ENCODE measurements around the gene LTO1.

The LTO1 gene

GRCh38 chr11:69682221-69682620 lies 7.1 kb upstream of the LTO1 start:
- no peak for DNase-seq

DNA sequence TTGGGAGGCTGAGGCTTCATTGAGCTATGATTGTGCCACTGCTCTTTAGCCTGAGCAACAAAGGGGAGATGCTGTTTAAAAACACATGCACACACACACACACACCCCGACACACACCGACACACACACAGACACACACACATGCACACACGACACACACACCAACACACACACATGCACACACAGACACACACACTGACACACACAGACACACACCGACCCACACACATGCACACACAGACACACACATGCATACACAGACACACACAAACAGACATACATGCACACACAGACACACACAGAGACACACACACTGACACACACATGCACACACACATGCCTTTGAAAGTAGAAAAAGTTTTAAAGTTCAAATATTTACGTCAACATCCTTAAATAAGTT lies 5.5 kb upstream of the LTO1 start:
- no peak for DNase-seq

DNA sequence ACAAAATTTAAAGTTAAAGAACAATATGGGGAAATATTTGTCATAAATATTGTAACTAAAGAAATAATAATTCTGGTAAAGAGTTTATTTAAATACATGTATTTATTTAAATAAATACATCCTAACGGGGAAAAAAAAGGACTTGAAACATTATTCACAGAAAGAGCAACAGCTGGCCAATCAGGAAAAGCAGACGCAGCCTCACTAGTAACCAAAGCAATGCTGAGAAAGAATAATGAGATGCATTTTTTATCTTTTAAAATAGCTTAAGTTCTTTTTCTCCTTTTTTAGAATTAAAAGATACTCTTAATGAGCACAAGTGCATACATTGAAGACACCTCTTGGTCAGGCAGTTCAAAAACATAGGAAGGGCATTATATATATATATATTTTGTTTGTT lies 2.6 kb upstream of the LTO1 start:
- no peak for DNase-seq

GRCh38 chr11:69674267-69674885 lies 777 bp downstream of the LTO1 start:
- peak in 1 of 58 donors; percentile 22 for DNase-seq

DNA sequence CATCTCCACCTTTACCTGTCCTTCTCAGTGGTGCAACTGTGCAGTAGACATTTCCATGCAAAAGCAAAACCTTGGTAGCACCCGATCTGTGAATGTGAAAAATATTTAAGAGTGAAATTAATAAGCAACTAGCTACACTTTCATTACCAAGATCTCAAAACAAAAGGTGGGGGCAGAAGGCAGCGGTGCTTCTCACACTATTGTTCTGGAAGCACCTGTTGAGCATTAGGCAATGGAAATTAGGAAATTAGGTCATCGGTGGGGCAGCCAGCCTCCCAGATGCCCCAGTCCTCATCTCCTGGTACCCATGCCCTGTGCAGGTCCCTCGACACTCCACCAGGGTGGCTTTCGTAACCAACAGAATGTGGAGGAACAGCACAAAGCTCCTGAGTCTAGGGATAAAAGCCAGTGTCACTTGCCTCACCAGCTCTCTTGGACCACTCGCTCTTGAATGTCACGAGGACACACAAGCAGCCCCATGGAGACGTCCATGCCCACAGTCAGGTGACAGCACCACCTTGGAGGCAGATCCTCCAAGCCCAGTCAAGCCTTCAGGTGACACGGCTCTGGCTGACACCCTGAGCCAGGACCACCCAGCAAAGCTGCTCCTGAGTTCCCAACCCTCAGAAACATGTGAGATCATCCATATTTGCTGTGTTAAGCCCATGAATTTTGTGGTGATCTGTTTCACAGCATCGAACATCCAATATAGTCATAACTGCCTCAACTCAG lies 3.3 kb downstream of the LTO1 start:
- no peak for DNase-seq

GRCh38 chr11:69670158-69670845 lies 4.9 kb downstream of the LTO1 start:
- DNase-seq: peak in 56 of 58 donors; percentile 15 to 91 (median 75)

DNA sequence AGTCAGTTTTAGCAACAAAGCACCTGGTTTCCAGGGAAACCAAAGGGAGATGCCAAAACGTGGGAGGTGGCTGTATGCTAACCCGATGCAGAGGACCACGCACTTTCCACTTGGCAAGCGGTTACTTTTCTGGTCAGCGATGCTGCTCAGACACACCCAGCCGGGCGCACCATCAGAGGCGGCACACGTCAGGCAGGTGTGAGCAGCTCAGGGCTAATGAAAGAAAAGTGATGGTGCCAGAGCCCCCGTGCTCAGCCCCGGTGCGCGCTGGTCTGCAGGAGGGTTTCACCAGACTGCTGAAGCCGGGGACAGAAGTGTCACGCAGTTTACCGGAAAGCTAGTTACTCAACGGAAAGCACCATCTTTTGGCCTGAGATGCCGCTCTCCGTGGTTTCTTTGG lies 5.7 kb downstream of the LTO1 start:
- DNase-seq: no peak

GRCh38 chr11:69667619-69668604 lies 7.2 kb downstream of the LTO1 start:
- DNase-seq: no peak

GRCh38 chr11:69666752-69667536 lies 8.2 kb downstream of the LTO1 start:
- DNase-seq: no peak

DNA sequence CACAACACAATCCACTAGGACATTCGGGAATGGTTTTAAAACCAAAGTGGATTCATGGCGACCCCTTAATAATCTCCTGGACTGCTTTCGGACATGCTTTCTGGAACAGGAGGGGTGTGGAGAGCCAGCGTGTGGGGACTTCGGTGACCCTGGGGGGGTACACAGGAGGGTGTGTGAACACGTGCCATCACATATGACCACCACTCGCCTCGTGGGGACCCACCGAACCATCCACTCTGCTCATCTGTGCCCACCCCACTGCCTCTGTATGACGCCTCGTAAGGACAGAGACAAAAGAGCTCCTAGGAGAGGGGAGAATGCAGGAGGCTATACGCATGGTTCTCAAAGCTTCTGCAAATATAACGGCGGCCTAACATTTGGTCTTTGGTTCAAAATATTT lies 8.9 kb downstream of the LTO1 start:
- no peak for DNase-seq

GRCh38 chr11:69665669-69666068 lies 9.5 kb downstream of the LTO1 start:
- no peak for DNase-seq

- DNase-seq: no peak
Observed at GRCh38 chr11:69664901-69665300, 10.3 kb downstream of the LTO1 start.

DNA sequence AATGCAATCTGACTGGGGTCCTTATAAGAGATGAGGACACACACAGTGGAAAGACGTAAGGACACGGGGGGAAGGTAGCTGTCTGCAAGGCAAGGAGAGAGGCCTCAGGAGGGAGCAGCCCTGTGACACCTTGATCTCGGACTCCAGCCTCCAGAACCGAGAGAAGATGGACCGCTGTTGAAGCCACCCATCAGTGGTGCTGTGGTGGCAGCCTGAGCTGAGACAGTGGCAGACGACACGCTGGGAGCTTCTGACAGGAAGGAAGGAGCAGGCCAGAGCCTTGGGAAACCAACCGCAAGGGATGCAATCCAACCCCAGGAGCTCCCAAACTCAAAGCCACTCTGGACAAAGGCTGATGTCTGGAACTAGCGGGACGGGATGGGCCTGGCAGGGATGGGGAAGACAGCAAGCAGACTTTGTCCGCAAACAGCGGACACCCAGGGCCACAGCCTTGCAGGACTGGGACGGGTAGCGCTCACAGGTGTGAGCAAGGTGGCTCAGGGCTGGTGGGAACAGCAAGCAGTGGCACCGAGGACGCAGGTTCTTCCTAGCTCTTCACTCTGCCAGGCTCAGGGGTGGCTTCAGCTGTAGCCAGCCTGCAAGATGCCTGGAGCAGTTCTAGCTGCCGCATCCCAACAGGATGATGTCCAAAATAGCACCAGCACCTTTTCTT lies 10.9 kb downstream of the LTO1 start:
- no peak for DNase-seq

DNA sequence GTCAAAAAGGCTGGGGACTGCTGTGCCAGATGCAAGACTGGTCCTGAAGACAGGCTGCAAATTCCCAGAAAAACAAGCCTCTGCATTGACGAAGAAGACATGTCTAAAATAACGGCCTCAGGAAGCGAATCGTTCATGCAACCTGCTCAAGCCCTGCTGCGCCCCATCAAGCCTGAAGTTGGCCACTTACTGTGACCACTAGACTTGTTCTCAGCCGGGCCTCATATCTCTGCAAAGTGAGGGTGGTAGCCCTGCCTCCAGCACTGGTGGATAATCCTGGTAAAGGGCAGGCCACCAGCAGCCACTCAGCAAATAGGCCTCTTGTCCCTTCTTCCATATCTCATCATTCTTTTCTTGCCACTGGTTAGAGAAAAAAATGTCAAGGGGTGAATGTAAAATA lies 11.8 kb downstream of the LTO1 start:
- no peak for DNase-seq

- no peak for DNase-seq
Observed at GRCh38 chr11:69662806-69663205, 12.3 kb downstream of the LTO1 start.

DNA sequence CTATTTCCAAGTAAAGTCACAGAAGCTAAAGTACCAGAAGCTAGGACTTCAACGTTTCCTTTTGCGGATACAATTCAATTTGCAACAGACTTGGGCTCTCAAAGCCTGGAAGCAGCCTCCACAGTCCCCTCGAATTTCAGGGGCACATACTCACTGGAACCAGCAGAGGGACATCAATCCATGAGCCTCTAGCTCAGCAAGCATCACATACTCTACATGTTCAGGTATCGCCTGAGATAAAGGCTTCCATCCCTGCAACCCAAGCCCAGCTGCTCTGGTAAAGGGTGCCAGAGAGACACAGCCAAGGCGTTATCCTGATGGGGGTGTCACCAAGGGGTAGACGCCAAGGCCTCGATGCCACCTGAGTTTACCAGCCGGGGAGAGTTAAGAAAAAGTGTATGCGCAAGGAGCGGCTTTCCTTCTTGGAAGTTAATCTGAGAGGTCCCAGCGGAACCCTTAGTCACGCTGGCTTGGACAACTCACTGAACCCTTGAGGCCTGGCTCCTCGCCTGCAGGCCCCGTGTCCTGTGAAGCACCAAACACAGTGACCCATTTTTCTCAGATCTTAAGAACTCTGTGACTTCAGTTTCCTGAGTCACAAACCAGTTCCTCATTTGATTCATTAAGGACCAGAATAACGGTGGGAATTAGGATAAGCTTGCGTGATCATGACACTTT lies 13.0 kb downstream of the LTO1 start:
- DNase-seq: peak in 4 of 58 donors; percentile 18 to 52 (median 22)

DNA sequence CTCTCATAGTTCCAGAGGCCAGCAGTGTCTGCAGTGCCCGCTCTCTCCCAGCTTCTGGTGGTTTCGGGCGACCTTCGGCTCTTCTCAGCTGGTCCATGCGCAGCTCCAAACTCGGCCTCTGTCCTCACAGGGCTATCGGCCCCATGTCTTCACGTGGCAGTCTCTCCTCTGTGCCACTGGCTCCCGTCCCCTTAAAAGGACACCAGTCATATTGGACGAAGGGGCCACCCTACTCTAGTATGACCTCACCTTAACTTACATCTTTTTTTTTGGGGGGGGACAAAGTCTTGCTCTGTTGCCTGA lies 13.8 kb downstream of the LTO1 start:
- no peak for DNase-seq

DNA sequence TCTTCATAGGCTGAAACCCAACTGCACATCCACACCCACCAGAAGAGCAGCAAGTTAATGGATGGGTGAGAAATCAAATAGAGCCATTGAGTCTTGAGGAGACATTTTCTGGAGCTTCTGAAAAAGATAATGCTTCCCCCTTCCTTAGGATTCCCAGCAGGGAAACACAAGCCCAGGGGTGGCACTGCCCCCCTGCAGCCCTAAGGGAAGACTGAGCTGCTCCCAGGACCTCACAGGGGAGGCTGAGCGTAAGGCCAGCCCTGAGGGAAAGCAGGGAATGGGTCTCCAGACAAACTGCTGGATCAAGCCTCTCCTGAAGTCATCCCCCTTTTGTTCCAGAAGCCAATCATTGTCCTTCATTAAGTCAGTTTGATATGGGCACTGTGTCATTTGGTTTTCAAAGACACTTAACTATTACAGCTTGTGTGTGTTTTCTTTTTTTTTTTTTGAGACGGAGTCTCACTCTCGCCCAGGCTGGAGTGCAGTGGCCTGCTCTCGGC lies 15.1 kb downstream of the LTO1 start:
- DNase-seq: no peak

- DNase-seq: no peak
Observed at GRCh38 chr11:69659591-69659990, 15.6 kb downstream of the LTO1 start.
